ENCODE measurements around the gene BEAN1.
"Not testable (repeated sequence)": the region's sequence is repeated elsewhere in the genome, so short reads cannot be mapped to it uniquely, and the experiment has no call there.

DNA sequence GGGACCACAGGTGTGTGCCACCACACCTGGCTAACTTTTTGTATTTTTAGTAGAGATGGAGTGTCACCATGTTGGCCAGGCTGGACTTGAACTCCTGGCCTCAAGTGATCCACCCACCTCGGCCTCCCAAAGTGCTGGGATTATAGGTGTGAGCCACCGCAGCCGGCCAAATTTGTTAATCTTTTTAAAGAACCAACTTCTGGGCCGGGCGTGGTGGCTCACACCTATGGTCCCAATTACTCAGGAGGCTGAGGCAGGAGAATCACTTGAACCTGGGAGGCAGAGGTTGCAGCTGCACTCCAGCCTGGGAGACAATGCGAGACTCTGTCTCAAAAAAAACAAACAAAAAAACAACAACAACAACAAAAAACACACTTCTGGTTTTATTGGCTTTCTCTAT lies 38.9 kb downstream of the BEAN1 start:
- TF ChIP-seq, protein P1, sequence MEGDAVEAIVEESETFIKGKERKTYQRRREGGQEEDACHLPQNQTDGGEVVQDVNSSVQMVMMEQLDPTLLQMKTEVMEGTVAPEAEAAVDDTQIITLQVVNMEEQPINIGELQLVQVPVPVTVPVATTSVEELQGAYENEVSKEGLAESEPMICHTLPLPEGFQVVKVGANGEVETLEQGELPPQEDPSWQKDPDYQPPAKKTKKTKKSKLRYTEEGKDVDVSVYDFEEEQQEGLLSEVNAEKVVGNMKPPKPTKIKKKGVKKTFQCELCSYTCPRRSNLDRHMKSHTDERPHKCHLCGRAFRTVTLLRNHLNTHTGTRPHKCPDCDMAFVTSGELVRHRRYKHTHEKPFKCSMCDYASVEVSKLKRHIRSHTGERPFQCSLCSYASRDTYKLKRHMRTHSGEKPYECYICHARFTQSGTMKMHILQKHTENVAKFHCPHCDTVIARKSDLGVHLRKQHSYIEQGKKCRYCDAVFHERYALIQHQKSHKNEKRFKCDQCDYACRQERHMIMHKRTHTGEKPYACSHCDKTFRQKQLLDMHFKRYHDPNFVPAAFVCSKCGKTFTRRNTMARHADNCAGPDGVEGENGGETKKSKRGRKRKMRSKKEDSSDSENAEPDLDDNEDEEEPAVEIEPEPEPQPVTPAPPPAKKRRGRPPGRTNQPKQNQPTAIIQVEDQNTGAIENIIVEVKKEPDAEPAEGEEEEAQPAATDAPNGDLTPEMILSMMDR (conservative IDR thresholded peaks at IDR 0.05 in 1 of 2, IDR thresholded peaks at IDR 0.05 in 1 of 2; ENCODE audit: extremely low read depth in 1 of 2, insufficient read depth in 1 of 2, low read depth in 1 of 2, low read length in 2 of 2) = not testable (repeated sequence)
- TF ChIP-seq EZH2 (IDR thresholded peaks at IDR 0.05; ENCODE audit: borderline replicate concordance, low read length) = not testable (repeated sequence)
